Type B pancreatic cell (in vitro differentiated cells): Measurements from ENCODE around the gene RABEP1. TPM values are rescaled to one million over a fixed set of nuclear protein-coding genes. Genes with fewer than 3 reads are reported as not detected.

ENCODE experiments used
- DNase-seq: peaks from one replicate; pipeline ENCODE4 v3.0.0; 2021; ENCODE audit warnings: mixed read lengths; ENCODE audit not compliant: unreplicated experiment; ENCODE audit errors: extremely low spot score
- H3K27ac Mint-ChIP-seq: 2 replicates; pipeline ENCODE4 v1.8.0; 2021; ENCODE audit warnings: mild to moderate bottlenecking, mixed read lengths
- H3K27me3 Mint-ChIP-seq: 2 replicates; pipeline ENCODE4 v1.8.0; 2021; ENCODE audit warnings: mixed read lengths
- H3K36me3 Mint-ChIP-seq: 2 replicates; pipeline ENCODE4 v1.8.0; 2021; ENCODE audit warnings: mixed read lengths
- H3K4me1 Mint-ChIP-seq: one replicate; pipeline ENCODE4 v1.8.0; 2021; ENCODE audit warnings: mixed read lengths; ENCODE audit not compliant: unreplicated experiment
- H3K4me3 Mint-ChIP-seq: 2 replicates; pipeline ENCODE4 v1.8.0; 2021; ENCODE audit warnings: mild to moderate bottlenecking, mixed read lengths
- H3K9me3 Mint-ChIP-seq: 2 replicates; pipeline ENCODE4 v1.8.0; 2021; ENCODE audit warnings: mixed read lengths
- total RNA-seq: library from RNA; stranded (reverse); gene quantifications from 2 replicates; pipeline ENCODE4 v1.2.1, GENCODE V29; 2021; ENCODE audit warnings: low replicate concordance
- TF ChIP-seq, protein P1 (sequence below): fragments of 200-600 bp; sonication (generic); conservative IDR thresholded peaks from 2 replicates; pipeline ENCODE4 v1.5.0; 2021; ENCODE audit warnings: antibody characterized with exemption, mild to moderate bottlenecking

RABEP1 gene
- total RNA-seq, 1 donor from 2014 or later: 43.7 TPM

DNA sequence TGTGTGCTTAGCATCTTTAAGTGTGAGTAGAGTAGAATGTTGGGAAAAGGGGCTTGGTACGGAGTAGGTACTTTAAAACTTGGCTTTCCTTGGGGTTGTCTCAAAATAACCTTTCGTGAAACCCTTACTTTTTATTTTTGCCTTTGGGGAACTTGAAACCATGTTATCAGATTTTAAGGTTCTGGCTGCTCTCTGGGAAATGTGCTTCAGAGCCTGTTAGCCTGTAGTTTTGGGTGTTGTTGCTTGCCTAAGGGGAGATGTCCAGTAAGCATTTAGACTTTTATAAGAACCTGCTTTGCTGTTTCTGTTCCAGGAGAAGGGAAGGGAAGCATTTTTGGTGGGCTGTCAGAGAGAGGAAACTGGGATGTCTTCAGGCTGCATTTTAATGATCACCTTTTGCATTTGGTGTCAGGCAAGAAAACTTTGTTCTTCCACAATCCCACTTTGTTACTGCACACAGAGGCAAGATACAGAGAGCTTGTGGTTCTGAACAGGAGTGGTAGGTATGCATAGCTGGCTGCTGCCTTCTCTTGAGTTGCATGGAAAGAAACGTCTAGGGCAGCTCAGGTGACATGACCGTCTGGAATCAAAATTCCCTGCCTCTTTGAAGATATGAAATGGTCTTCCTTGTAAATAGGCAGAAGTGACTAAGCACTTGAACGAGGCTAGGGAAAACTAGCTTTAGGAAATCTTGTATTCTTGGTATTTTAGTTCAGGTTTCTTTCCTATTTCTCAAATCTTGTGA lies 1.7 kb downstream of the RABEP1 start:
- H3K36me3 Mint-ChIP-seq: peaks cover 10% of the 10 kb centered on the region
- peak overlapping the region; percentile 27 for H3K27ac Mint-ChIP-seq
- no peaks in the 10 kb centered on the region for H3K9me3 Mint-ChIP-seq
- H3K4me3 Mint-ChIP-seq: peak overlapping the region; percentile 90
- TF ChIP-seq, protein P1, sequence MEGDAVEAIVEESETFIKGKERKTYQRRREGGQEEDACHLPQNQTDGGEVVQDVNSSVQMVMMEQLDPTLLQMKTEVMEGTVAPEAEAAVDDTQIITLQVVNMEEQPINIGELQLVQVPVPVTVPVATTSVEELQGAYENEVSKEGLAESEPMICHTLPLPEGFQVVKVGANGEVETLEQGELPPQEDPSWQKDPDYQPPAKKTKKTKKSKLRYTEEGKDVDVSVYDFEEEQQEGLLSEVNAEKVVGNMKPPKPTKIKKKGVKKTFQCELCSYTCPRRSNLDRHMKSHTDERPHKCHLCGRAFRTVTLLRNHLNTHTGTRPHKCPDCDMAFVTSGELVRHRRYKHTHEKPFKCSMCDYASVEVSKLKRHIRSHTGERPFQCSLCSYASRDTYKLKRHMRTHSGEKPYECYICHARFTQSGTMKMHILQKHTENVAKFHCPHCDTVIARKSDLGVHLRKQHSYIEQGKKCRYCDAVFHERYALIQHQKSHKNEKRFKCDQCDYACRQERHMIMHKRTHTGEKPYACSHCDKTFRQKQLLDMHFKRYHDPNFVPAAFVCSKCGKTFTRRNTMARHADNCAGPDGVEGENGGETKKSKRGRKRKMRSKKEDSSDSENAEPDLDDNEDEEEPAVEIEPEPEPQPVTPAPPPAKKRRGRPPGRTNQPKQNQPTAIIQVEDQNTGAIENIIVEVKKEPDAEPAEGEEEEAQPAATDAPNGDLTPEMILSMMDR: no peak
- H3K4me1 Mint-ChIP-seq: peaks cover 28% of the 10 kb centered on the region
- no peak for DNase-seq
- H3K27me3 Mint-ChIP-seq: peaks cover 3% of the 10 kb centered on the region

DNA sequence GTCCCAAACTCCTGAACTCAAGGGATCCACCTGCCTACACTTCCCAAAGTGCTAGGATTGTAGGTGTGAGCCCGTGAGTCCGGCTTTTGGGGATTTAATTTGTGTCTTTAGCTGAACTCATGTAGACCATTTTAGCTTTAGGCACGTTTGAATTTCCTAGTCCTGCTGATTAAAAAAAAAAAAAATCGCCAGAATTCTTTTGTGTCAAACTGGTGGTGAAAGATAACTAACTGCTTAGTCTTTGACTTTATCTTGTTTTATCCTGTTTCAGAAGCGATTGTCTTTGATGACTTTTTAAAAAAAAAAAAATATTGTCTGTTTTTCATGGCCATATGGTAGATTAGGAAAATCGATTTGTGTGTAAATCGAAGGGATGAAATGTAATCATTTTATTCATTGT lies 2.6 kb downstream of the RABEP1 start:
- Mint-ChIP-seq H3K27ac (no peak overlapping the region), H3K36me3 (peaks cover 10% of the 10 kb centered on the region), H3K9me3 (no peaks in the 10 kb centered on the region), H3K4me1 (peaks cover 28% of the 10 kb centered on the region), H3K4me3 (no peak overlapping the region), H3K27me3 (peaks cover 3% of the 10 kb centered on the region)
- TF ChIP-seq, protein P1: no peak
- no peak for DNase-seq

DNA sequence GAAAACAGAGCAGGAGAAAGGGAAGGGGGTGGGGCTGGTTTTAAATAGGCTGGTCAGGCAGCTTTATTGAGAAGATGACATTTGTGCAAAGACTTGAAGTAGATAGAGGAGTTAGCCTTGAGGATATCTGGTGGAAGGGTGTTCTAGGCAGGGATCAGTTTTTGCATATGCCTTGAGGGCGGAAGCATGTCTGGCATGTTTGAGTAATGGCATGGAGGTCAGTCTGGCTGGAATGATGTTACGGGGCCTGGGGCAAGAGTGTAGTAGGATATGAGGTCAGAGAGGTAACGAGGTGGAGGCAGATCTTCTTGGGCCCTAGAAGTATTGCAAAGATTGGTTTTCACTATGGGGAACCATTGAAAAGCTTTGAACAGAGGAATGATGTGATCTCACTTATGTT lies 4.8 kb downstream of the RABEP1 start:
- peak overlapping the region; percentile 33 for H3K4me3 Mint-ChIP-seq
- no peaks in the 10 kb centered on the region for H3K27me3 Mint-ChIP-seq
- H3K27ac Mint-ChIP-seq: no peak overlapping the region
- TF ChIP-seq, protein P1: no peak
- H3K9me3 Mint-ChIP-seq: no peaks in the 10 kb centered on the region
- peaks cover 13% of the 10 kb centered on the region for H3K36me3 Mint-ChIP-seq
- H3K4me1 Mint-ChIP-seq: peaks cover 28% of the 10 kb centered on the region
- DNase-seq: no peak

DNA sequence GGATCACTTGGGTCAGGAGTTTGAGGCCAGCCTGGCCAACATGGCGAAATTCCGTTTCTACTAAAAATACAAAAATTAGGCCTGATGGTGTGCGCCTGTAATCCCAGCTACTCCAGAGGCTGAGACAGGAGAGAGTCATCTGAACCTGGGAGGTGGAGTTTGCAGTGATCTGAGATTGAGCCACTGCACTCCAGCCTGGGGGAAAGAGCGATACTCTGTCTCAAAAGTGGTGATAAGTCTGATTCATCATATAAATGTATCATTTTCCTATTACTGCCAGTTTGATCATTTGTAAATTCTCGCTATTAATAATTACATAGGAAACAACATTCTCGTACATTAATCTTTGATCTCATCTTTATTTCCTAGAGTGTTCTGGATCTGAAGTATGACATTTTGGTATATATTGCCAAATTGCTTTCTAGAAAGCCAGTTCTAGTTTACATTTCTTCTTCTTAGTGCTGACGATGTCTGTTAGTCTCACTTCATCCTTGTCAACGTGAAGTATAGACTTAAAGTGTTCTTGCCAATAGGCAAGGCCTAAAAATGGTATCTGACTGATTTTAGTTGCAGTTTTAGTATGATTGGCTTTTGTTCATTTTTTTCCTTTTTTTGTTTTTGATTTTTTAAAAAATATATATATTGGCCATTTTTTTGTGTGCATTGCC lies 9.7 kb downstream of the RABEP1 start:
- TF ChIP-seq, protein P1: no peak
- DNase-seq: no peak
- Mint-ChIP-seq H3K36me3 (peaks cover 12% of the 10 kb centered on the region), H3K9me3 (no peaks in the 10 kb centered on the region), H3K4me1 (peaks cover 6% of the 10 kb centered on the region), H3K27ac (no peak overlapping the region), H3K4me3 (no peak overlapping the region), H3K27me3 (no peaks in the 10 kb centered on the region)

DNA sequence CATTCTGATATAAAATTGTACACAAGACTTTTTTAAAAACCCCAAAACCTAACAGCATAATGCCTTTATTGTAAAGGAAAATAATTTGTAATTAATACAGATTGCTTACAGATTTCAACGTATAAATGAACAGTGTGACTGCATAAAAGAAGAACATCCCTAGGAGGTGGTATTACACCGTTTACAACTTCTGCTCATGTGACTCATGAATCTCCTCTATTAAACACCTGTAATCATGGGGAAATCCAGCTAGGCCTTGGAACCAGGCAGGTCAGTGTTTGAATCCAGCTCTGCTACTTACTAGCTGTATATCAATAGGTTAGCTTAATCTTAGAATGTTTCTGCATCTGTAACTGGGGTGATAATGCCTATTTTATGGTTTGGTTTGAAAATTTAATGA lies 15.2 kb downstream of the RABEP1 start:
- H3K4me1 Mint-ChIP-seq: peaks cover 3% of the 10 kb centered on the region
- peaks cover 14% of the 10 kb centered on the region for H3K36me3 Mint-ChIP-seq
- H3K27me3 Mint-ChIP-seq: no peaks in the 10 kb centered on the region
- H3K9me3 Mint-ChIP-seq: no peaks in the 10 kb centered on the region
- TF ChIP-seq, protein P1: no peak
- H3K4me3 Mint-ChIP-seq: no peak overlapping the region
- no peak for DNase-seq
- H3K27ac Mint-ChIP-seq: no peak overlapping the region
